ENCODE results near the gene MYO3B.

Gene MYO3B

GRCh38 chr2:170213651-170214050, 35.7 kb downstream of the MYO3B start:
- no peak for DNase-seq

GRCh38 chr2:170214309-170214948, 36.5 kb downstream of the MYO3B start:
- DNase-seq: no peak

- no peak for DNase-seq
Observed at GRCh38 chr2:170215021-170215420, 37.1 kb downstream of the MYO3B start.

GRCh38 chr2:170216428-170216827, 38.5 kb downstream of the MYO3B start:
- no peak for DNase-seq

GRCh38 chr2:170216981-170217380, 39.0 kb downstream of the MYO3B start:
- DNase-seq: no peak

GRCh38 chr2:170217778-170218251, 39.9 kb downstream of the MYO3B start:
- DNase-seq: no peak

- no peak for DNase-seq
Observed at GRCh38 chr2:170218456-170218855, 40.5 kb downstream of the MYO3B start.

- no peak for DNase-seq
Observed at GRCh38 chr2:170218931-170219330, 41.0 kb downstream of the MYO3B start.

GRCh38 chr2:170221317-170222288, 43.7 kb downstream of the MYO3B start:
- DNase-seq: no peak

GRCh38 chr2:170222298-170222697, 44.4 kb downstream of the MYO3B start:
- no peak for DNase-seq

GRCh38 chr2:170222842-170223241, 44.9 kb downstream of the MYO3B start:
- no peak for DNase-seq

GRCh38 chr2:170224692-170225294, 46.8 kb downstream of the MYO3B start:
- DNase-seq: no peak

GRCh38 chr2:170226216-170226615, 48.3 kb downstream of the MYO3B start:
- DNase-seq: no peak

GRCh38 chr2:170227507-170227947, 49.6 kb downstream of the MYO3B start:
- no peak for DNase-seq

GRCh38 chr2:170227951-170228350, 50.0 kb downstream of the MYO3B start:
- DNase-seq: no peak

GRCh38 chr2:170228429-170228828, 50.5 kb downstream of the MYO3B start:
- no peak for DNase-seq

GRCh38 chr2:170229125-170229524, 51.2 kb downstream of the MYO3B start:
- no peak for DNase-seq

- no peak for DNase-seq
Observed at GRCh38 chr2:170229744-170230143, 51.8 kb downstream of the MYO3B start.

GRCh38 chr2:170235860-170236679, 58.1 kb downstream of the MYO3B start:
- peak; percentile 28 for DNase-seq

GRCh38 chr2:170236680-170237047, 58.7 kb downstream of the MYO3B start:
- no peak for DNase-seq

GRCh38 chr2:170237572-170238120, 59.7 kb downstream of the MYO3B start:
- DNase-seq: no peak

GRCh38 chr2:170238776-170239175, 60.8 kb downstream of the MYO3B start:
- DNase-seq: no peak
